H1 (cell line): ENCODE data around the gene SF3A2. TPM values are rescaled to one million over a fixed set of nuclear protein-coding genes. Genes with fewer than 3 reads are reported as not detected.

Experiments
- CTCF ChIA-PET: fragments of 300-600 bp; sonication (Branson Sonifier 250); formaldehyde crosslinking; loops from one replicate; lab custom pipeline; 2021; ENCODE audit not compliant: partially characterized antibody; lab: Charles Lee
- POLR2A ChIA-PET: fragments of 300-600 bp; sonication (Branson Sonifier 250); formaldehyde crosslinking; loops from one replicate; lab custom pipeline; 2021; ENCODE audit warnings: inconsistent platforms; ENCODE audit not compliant: partially characterized antibody; lab: Charles Lee
- DNase-seq, 2 experiments: peaks; one replicate each; pipeline versions ENCODE4 v3.0.0 to v3.0.0-alpha.2; 2010 to 2022; ENCODE audit warnings: low spot score in 2 of 2, low read depth in 1 of 2, mixed read lengths in 1 of 2
- FAIRE-seq: peaks from 2 replicates; lab custom pipeline; 2011; peaks lifted over from hg19 to GRCh38; lab: Jason Lieb, UNC
- H2AFZ ChIP-seq: 2 replicates; pipeline ENCODE4 v1.8.1; 2012; ENCODE audit warnings: low read length, inconsistent platforms
- H2AK5ac ChIP-seq: 2 replicates; pipeline ENCODE4 v1.6.1; 2013; ENCODE audit warnings: low read depth, low read length
- H2BK120ac ChIP-seq: replicated peaks from 2 replicates; pipeline ENCODE3; 2013; ENCODE audit warnings: low read depth, low read length, inconsistent platforms
- H2BK12ac ChIP-seq: 2 replicates; pipeline ENCODE4 v1.6.1; 2013; ENCODE audit warnings: low read depth, low read length
- H2BK15ac ChIP-seq: 2 replicates; pipeline ENCODE4 v1.6.1; 2013; ENCODE audit warnings: low read length
- H2BK20ac ChIP-seq: 2 replicates; pipeline ENCODE4 v1.6.1; 2013; ENCODE audit warnings: low read length
- H2BK5ac ChIP-seq: 2 replicates; pipeline ENCODE4 v1.6.1; 2013; ENCODE audit warnings: low read depth, low read length
- H3K14ac ChIP-seq: 2 replicates; pipeline ENCODE4 v1.6.1; 2013; ENCODE audit warnings: inconsistent platforms; ENCODE audit not compliant: insufficient read length
- H3K18ac ChIP-seq: 2 replicates; pipeline ENCODE4 v1.6.1; 2013; ENCODE audit warnings: low read length; ENCODE audit errors: extremely low read depth
- H3K23ac ChIP-seq: 2 replicates; pipeline ENCODE4 v1.6.1; 2013; ENCODE audit warnings: inconsistent platforms; ENCODE audit not compliant: insufficient read length
- H3K23me2 ChIP-seq: 2 replicates; pipeline ENCODE4 v1.6.1; 2013; ENCODE audit warnings: low read depth, low read length
- H3K27ac ChIP-seq: 2 replicates; pipeline ENCODE4 v1.6.1; 2011; ENCODE audit warnings: low read depth, low read length, inconsistent platforms
- H3K27me3 ChIP-seq, 4 experiments: replicated peaks in 1 of 4; 1 replicate in 1 of 4; 2 replicates in 3 of 4; pipeline versions ENCODE4 v1.6.1 to v1.8.1; 2011 to 2013; ENCODE audit warnings: low read length in 3 of 4, mild to moderate bottlenecking in 3 of 4, inconsistent platforms in 2 of 4, mixed read lengths in 2 of 4, moderate library complexity in 1 of 4; ENCODE audit not compliant: control insufficient read depth in 3 of 4, insufficient read depth in 3 of 4; ENCODE audit errors: extremely low read depth in 1 of 4
- H3K36me3 ChIP-seq, 4 experiments: 2 replicates each; pipeline versions ENCODE4 v1.6.1 to v1.8.1; 2011 to 2013; ENCODE audit warnings: mild to moderate bottlenecking in 4 of 4, low read length in 3 of 4, moderate library complexity in 2 of 4, control low read depth in 1 of 4, inconsistent platforms in 1 of 4; ENCODE audit not compliant: insufficient read depth in 4 of 4, control insufficient read depth in 2 of 4
- H3K4ac ChIP-seq: replicated peaks from 2 replicates; pipeline ENCODE3; 2013; ENCODE audit warnings: low read length, low read depth, mixed read lengths, inconsistent platforms; ENCODE audit not compliant: insufficient read length
- H3K4me1 ChIP-seq, 4 experiments: replicated peaks in 1 of 4; 1 replicate in 1 of 4; 2 replicates in 3 of 4; pipeline versions ENCODE4 v1.6.1 to v1.8.1; 2011 to 2013; ENCODE audit warnings: low read length in 3 of 4, inconsistent platforms in 2 of 4, mixed read lengths in 1 of 4; ENCODE audit not compliant: insufficient read depth in 4 of 4, control insufficient read depth in 3 of 4
- H3K4me2 ChIP-seq, 2 experiments: 2 replicates each; pipeline versions ENCODE4 v1.6.1 to v1.8.1; 2011 to 2013; ENCODE audit warnings: low read depth in 2 of 2, low read length in 2 of 2, control low read depth in 1 of 2, inconsistent platforms in 1 of 2, mild to moderate bottlenecking in 1 of 2; ENCODE audit not compliant: insufficient read depth in 1 of 2
- H3K4me3 ChIP-seq, 4 experiments: fragments of 200-600, 300-600 bp in 1 of 4; sonication (generic), shearing (Covaris generic), sonication (Bioruptor Twin) in 1 of 4; 2 replicates each; pipeline versions ENCODE4 v1.5.1 to v1.8.1; 2011 to 2016; ENCODE audit warnings: low read length in 4 of 4, low read depth in 3 of 4, control low read depth in 2 of 4, inconsistent platforms in 2 of 4, mild to moderate bottlenecking in 2 of 4, mixed read lengths in 1 of 4, moderate library complexity in 1 of 4; ENCODE audit not compliant: insufficient read depth in 2 of 4; ENCODE audit errors: extremely low read depth in 1 of 4
- H3K56ac ChIP-seq: replicated peaks from 2 replicates; pipeline ENCODE3; 2013; ENCODE audit warnings: low read depth, mild to moderate bottlenecking, mixed read lengths, low read length, inconsistent platforms; ENCODE audit not compliant: insufficient read length
- H3K79me1 ChIP-seq: 2 replicates; pipeline ENCODE4 v1.6.1; 2013; ENCODE audit warnings: low read depth, low read length, control low read depth
- H3K79me2 ChIP-seq, 2 experiments: 2 replicates each; pipeline versions ENCODE4 v1.6.1 to v1.8.1; 2012 to 2013; ENCODE audit warnings: low read length in 2 of 2, mild to moderate bottlenecking in 2 of 2, inconsistent platforms in 1 of 2; ENCODE audit not compliant: insufficient read depth in 2 of 2, control insufficient read depth in 1 of 2
- H3K9ac ChIP-seq, 4 experiments: replicated peaks in 1 of 4; 1 replicate in 1 of 4; 2 replicates in 3 of 4; pipeline versions ENCODE4 v1.6.1 to v1.8.1; 2011 to 2013; ENCODE audit warnings: low read depth in 3 of 4, low read length in 3 of 4, control low read depth in 2 of 4, mild to moderate bottlenecking in 2 of 4, moderate library complexity in 2 of 4, inconsistent platforms in 1 of 4; ENCODE audit errors: extremely low read depth in 1 of 4
- H3K9me3 ChIP-seq, 2 experiments: 2 replicates each; pipeline versions ENCODE4 v1.6.1 to v1.8.1; 2012 to 2013; ENCODE audit warnings: mild to moderate bottlenecking in 2 of 2, moderate library complexity in 2 of 2, control low read depth in 1 of 2, inconsistent platforms in 1 of 2, low read depth in 1 of 2, low read length in 1 of 2, mixed read lengths in 1 of 2; ENCODE audit not compliant: insufficient read depth in 2 of 2
- H4K20me1 ChIP-seq, 2 experiments: replicated peaks in 1 of 2; 2 replicates each; pipeline versions ENCODE3 to v1.8.1; 2011 to 2013; ENCODE audit warnings: inconsistent platforms in 2 of 2, low read length in 2 of 2, mild to moderate bottlenecking in 1 of 2; ENCODE audit not compliant: insufficient read depth in 2 of 2, control insufficient read depth in 1 of 2
- H4K5ac ChIP-seq: 2 replicates; pipeline ENCODE4 v1.6.1; 2013; ENCODE audit warnings: low read length, low read depth, mixed read lengths, inconsistent platforms; ENCODE audit not compliant: insufficient read length
- H4K8ac ChIP-seq: 2 replicates; pipeline ENCODE4 v1.8.0; 2013; ENCODE audit warnings: mild to moderate bottlenecking, moderate library complexity, low read length, inconsistent platforms; ENCODE audit not compliant: insufficient read depth; ENCODE audit errors: extremely low read depth
- H4K91ac ChIP-seq: replicated peaks from 2 replicates; pipeline ENCODE3; 2013; ENCODE audit warnings: low read length, mixed read lengths, inconsistent platforms; ENCODE audit not compliant: insufficient read length
- HDAC2 ChIP-seq, 2 experiments: fragments of 300-600 bp in 1 of 2; sonication (generic) in 1 of 2; IDR thresholded peaks; 2 replicates each; pipeline ENCODE4 v1.6.1; 2011 to 2012; ENCODE audit warnings: low read depth in 2 of 2, low read length in 2 of 2, mild to moderate bottlenecking in 2 of 2, moderate library complexity in 2 of 2, borderline replicate concordance in 1 of 2, inconsistent platforms in 1 of 2
- NANOG ChIP-seq: IDR thresholded peaks from 2 replicates; pipeline ENCODE4 v1.6.1; 2011; ENCODE audit warnings: low read length, low read depth, mild to moderate bottlenecking, inconsistent platforms; ENCODE audit not compliant: insufficient read depth, poor library complexity, severe bottlenecking
- POLR2A ChIP-seq, 2 experiments: IDR thresholded peaks; 1 replicate in 1 of 2; 2 replicates in 1 of 2; pipeline ENCODE4 v1.6.1; 2011; ENCODE audit warnings: low read depth in 2 of 2, low read length in 2 of 2, mild to moderate bottlenecking in 2 of 2; ENCODE audit errors: control extremely low read depth in 1 of 2
- POLR2AphosphoS5 ChIP-seq: IDR thresholded peaks from 2 replicates; pipeline ENCODE4 v1.6.1; 2011; ENCODE audit warnings: low read depth, low read length
- YY1 ChIP-seq: IDR thresholded peaks from 2 replicates; pipeline ENCODE4 v1.6.1; 2011; ENCODE audit warnings: low read depth, mild to moderate bottlenecking, low read length
- WGBS, 2 experiments: shearing (Covaris generic) in 1 of 2; methylation state at CpG; one replicate each; pipeline versions ENCODE4 v1.1.6 to v1.1.7; 2013 to 2015; ENCODE audit warnings: low lambda C conversion rate in 2 of 2, mixed read lengths in 2 of 2, inconsistent platforms in 1 of 2, low coverage in 1 of 2, missing lambda C conversion rate in 1 of 2; ENCODE audit not compliant: insufficient replicate concordance in 2 of 2, insufficient coverage in 1 of 2, insufficient read length in 1 of 2; ENCODE audit errors: extremely low coverage in 1 of 2, missing lambda C conversion rate in 1 of 2; 5-methylcytosine and 5-hydroxymethylcytosine counted together
- polyA plus RNA-seq, 7 experiments: library from polyadenylated mRNA; depleted of rRNA in 3 of 7; stranded (reverse) in 5 of 7; unstranded in 2 of 7; fragments of >200 nt in 5 of 7; fragments of 200-250 nt in 2 of 7; gene quantifications; 1 replicate in 5 of 7; 2 replicates in 1 of 7; 4 replicates in 1 of 7; pipeline versions ENCODE4 v1.2.1 to v1.2.3, GENCODE V29; 2011 to 2013; ENCODE audit warnings: missing spikeins in 2 of 7, mixed read lengths in 2 of 7
- total RNA-seq: library from RNA; stranded (reverse); fragmentation: NEBNext Ultra II Directional; extraction: Animal tissue kit (Norgen Biotek cat#: 25700); gene quantifications from 2 replicates; pipeline ENCODE4 v1.2.1, GENCODE V29; 2021

Gene SF3A2
- total and polyA plus RNA-seq, 2 of the 8 experiments (the other 6 are each of a cell fraction or from before 2014, with no cell fraction given) = 15.3 to 146 TPM

GRCh38 chr19:2249010-2249866 lies 12.6 kb downstream of the SF3A2 start, which contains the start of gene AMH:
Gene AMH, plus strand, starts transcription at chr19:2249323. Its CDS starts 10 bp downstream, at chr19:2249333.
- H3K27me3 ChIP-seq = peaks cover 0 to 21% (median 11%) of the 10 kb centered on the region in 4 experiments; a peak in 5 of 7 replicates
- H3K4me2 ChIP-seq = no peak within 1 kb of the TSS
- no peak within 1 kb of the TSS for H2BK5ac ChIP-seq
- no peak within 1 kb of the TSS for H3K14ac ChIP-seq
- H3K18ac ChIP-seq = no peak within 1 kb of the TSS
- no peak for FAIRE-seq
- no peak within 1 kb of the TSS for H4K5ac ChIP-seq
- H2AK5ac ChIP-seq = no peak within 1 kb of the TSS
- no peak within 1 kb of the TSS for H2AFZ ChIP-seq
- DNase-seq = peak in 1 of 2 experiments; percentile 66
- no peaks in the 10 kb centered on the region; a peak in 1 of 4 replicates for H3K79me2 ChIP-seq
- H3K27ac ChIP-seq = no peak within 1 kb of the TSS
- H3K79me1 ChIP-seq = no peaks in the 10 kb centered on the region; the same call in 1 of the 2 replicates
- no peak within 1 kb of the TSS for H3K23ac ChIP-seq
- H3K4me1 ChIP-seq = peaks cover 0 to 4% (median under 1%) of the 10 kb centered on the region in 4 experiments; a peak in 3 of 7 replicates
- no peak within 1 kb of the TSS for H4K91ac ChIP-seq
- ChIA-PET CTCF (interaction anchor here (0.6 to 1.6 kb wide), 7 partner anchors 10 to 94 kb away, joined by 3 to 8 read pairs (median 3); no protein-coding TSS in a partner anchor), POLR2A (interaction anchor here (0.7 to 18.7 kb wide), 14 partner anchors 7 to 344 kb away, joined by 3 to 330 read pairs (median 4); partner anchors contain the start of genes ADAT3, PLEKHJ1, SCAMP4 and SF3A2)
- WGBS, 2 experiments = 82% methylated on average over 25 of the region's 27 CpGs; no CpG with 5 or more reads in 1 of the 2 experiments
- H3K4me3 ChIP-seq = no peak within 1 kb of the TSS
- no peak within 1 kb of the TSS for H2BK15ac ChIP-seq
- H2BK20ac ChIP-seq = no peak within 1 kb of the TSS
- H3K36me3 ChIP-seq = peaks cover 20 to 36% (median 30%) of the 10 kb centered on the region in 4 experiments
- H3K4ac ChIP-seq = no peak within 1 kb of the TSS
- no peak within 1 kb of the TSS for H3K56ac ChIP-seq
- no peak within 1 kb of the TSS for H3K9ac ChIP-seq
- no peak within 1 kb of the TSS for H2BK12ac ChIP-seq
- no peak within 1 kb of the TSS for H2BK120ac ChIP-seq
- H4K8ac ChIP-seq = no peak within 1 kb of the TSS
- H3K23me2 ChIP-seq = peaks cover 12% of the 10 kb centered on the region; the same call in 1 of the 2 replicates
- no peaks in the 10 kb centered on the region; a peak in 1 of 4 replicates for H3K9me3 ChIP-seq
- H4K20me1 ChIP-seq = peaks cover 11 to 21% of the 10 kb centered on the region in 2 experiments
- no peak for TF ChIP-seq NANOG
- TF ChIP-seq POLR2A (IDR thresholded peaks at IDR 0.05; ENCODE audit: control extremely low read depth in 1 of 2, low read depth in 2 of 2, low read length in 2 of 2) = peak in 1 of 2 experiments; percentile 25; a peak in 1 of 3 replicates
- TF ChIP-seq POLR2AphosphoS5 = peak; percentile 53; the same call in 1 of the 2 replicates
- no peak for TF ChIP-seq YY1
- TF ChIP-seq HDAC2 (IDR thresholded peaks at IDR 0.05; ENCODE audit: borderline replicate concordance in 1 of 2, low read depth in 2 of 2, low read length in 2 of 2) = no peak
